Adrenal gland (tissue), 12 donors: Measurements from ENCODE around the gene HBZ. TPM values are rescaled to one million over a fixed set of nuclear protein-coding genes. Genes with fewer than 3 reads are reported as not detected.

Experiments used
- DNase-seq, 7 donors: peaks; one replicate each; pipeline ENCODE4 v3.0.0-alpha.2; 2019 to 2020
- H3K27ac ChIP-seq, 5 donors: fragments of 200-600 bp; sonication (generic) in 4 of 5; 1 replicate in 3 of 5; 2 replicates in 2 of 5; pipeline versions ENCODE4 v1.5.1 to v1.8.0; 2016 to 2020; ENCODE audit warnings: mild to moderate bottlenecking in 1 of 5
- H3K27me3 ChIP-seq: fragments of 200-600 bp; 2 replicates; pipeline ENCODE4 v1.8.0; 2021
- H3K36me3 ChIP-seq, 2 donors: fragments of 200-600 bp; replicated peaks in 1 of 2; 1 replicate in 1 of 2; 2 replicates in 1 of 2; pipeline versions ENCODE4 v1.5.1 to v1.8.0; 2018 to 2022
- H3K4me1 ChIP-seq, 2 donors: fragments of 200-600 bp; replicated peaks in 1 of 2; 1 replicate in 1 of 2; 2 replicates in 1 of 2; pipeline versions ENCODE4 v1.5.1 to v1.8.0; 2018 to 2021
- H3K4me3 ChIP-seq, 4 donors: fragments of 200-600 bp; sonication (generic) in 3 of 4; one replicate each; pipeline ENCODE4 v1.5.1; 2016 to 2018
- H3K9me3 ChIP-seq, 3 donors: fragments of 200-600 bp; sonication (generic) in 1 of 3; replicated peaks in 1 of 3; 1 replicate in 2 of 3; 2 replicates in 1 of 3; pipeline versions ENCODE4 v1.5.1 to v1.8.0; 2016 to 2021
- POLR2A ChIP-seq, 2 donors: fragments of 450-650 bp; IDR thresholded peaks; one replicate each; pipeline ENCODE4 v1.6.1; 2017; ENCODE audit warnings: antibody characterized with exemption in 2 of 2, mild to moderate bottlenecking in 2 of 2, moderate library complexity in 1 of 2
- WGBS, 4 donors: extraction: QIAGEN DNeasy Blood & Tissue Kit in 2 of 4; methylation state at CpG; one replicate each; pipeline versions ENCODE4 v1.1.5 to v1.1.7; 2013 to 2017; 5-methylcytosine and 5-hydroxymethylcytosine counted together
- intact Hi-C, 2 donors: fragments of 100-400 bp; cut with DNase I; formaldehyde crosslinking; loops; one replicate each; pipeline versions ENCODE4 v1.14.1 to v1.15.0; 2022 to 2023
- polyA plus RNA-seq, 3 donors: library from polyadenylated mRNA; stranded (reverse); fragments of 200-250 nt in 2 of 3; fragments of 350-450 nt in 1 of 3; fragmentation: Illumina TruSeq in 1 of 3; extraction: RNeasy Lipid Tissue Mini Kit (QIAGEN cat#74804) in 1 of 3; gene quantifications; one replicate each; pipeline ENCODE4 v1.2.3, GENCODE V29; 2013 to 2014
- total RNA-seq, 9 donors: library from RNA; depleted of rRNA in 4 of 9; stranded (reverse); fragments of >200 nt in 4 of 9; fragments of 120-200 nt in 1 of 9; fragmentation: NEBNext Ultra II Directional in 1 of 9; extraction: Animal tissue kit (Norgen Biotek cat#: 25700) in 1 of 9; gene quantifications; one replicate each; pipeline versions ENCODE4 v1.1.0 to v1.2.4, GENCODE V29; 2013 to 2023
- TF ChIP-seq, protein P1 (sequence below), 6 experiments: fragments of 450-650 bp in 4 of 6; fragments of 200-600 bp in 2 of 6; sonication (generic) in 1 of 6; IDR thresholded peaks; 1 replicate in 5 of 6; 2 replicates in 1 of 6; pipeline versions ENCODE4 v1.5.1 to v1.8.0; 2016 to 2021; ENCODE audit warnings: antibody characterized with exemption in 6 of 6, mild to moderate bottlenecking in 2 of 6, moderate library complexity in 1 of 6
- donor health status: healthy with polysubstance abuse.
- donor health status: Bipolar disorder and iron deficiency.
- donor health status: DM: yes; HTN: yes; CAD: no.
- donor health status: DM: no; HTN: no; CAD: no.
- donor health status: DM: no; HTN: no; CAD: no.
- donor health status: DM: yes; HTN: yes; CAD: no.

Gene HBZ
- total and polyA plus RNA-seq, 12 donors: 0.61 to 1.3 (median 1.3) TPM; not detected in 9

GRCh38 chr16:191831-192230 is 39.4 kb downstream of the HBZ start:
- no peak for TF ChIP-seq POLR2A (IDR thresholded peaks at IDR 0.05)
- TF ChIP-seq, protein P1, sequence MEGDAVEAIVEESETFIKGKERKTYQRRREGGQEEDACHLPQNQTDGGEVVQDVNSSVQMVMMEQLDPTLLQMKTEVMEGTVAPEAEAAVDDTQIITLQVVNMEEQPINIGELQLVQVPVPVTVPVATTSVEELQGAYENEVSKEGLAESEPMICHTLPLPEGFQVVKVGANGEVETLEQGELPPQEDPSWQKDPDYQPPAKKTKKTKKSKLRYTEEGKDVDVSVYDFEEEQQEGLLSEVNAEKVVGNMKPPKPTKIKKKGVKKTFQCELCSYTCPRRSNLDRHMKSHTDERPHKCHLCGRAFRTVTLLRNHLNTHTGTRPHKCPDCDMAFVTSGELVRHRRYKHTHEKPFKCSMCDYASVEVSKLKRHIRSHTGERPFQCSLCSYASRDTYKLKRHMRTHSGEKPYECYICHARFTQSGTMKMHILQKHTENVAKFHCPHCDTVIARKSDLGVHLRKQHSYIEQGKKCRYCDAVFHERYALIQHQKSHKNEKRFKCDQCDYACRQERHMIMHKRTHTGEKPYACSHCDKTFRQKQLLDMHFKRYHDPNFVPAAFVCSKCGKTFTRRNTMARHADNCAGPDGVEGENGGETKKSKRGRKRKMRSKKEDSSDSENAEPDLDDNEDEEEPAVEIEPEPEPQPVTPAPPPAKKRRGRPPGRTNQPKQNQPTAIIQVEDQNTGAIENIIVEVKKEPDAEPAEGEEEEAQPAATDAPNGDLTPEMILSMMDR (IDR thresholded peaks at IDR 0.05): no peak
- H3K9me3 ChIP-seq: no peaks in the 10 kb centered on the region
- H3K4me3 ChIP-seq: no peak overlapping the region
- H3K4me1 ChIP-seq: no peaks in the 10 kb centered on the region
- DNase-seq: no peak
- H3K27me3 ChIP-seq: no peaks in the 10 kb centered on the region
- peaks cover 0 to 96% of the 10 kb centered on the region in 2 donors for H3K36me3 ChIP-seq
- no peak overlapping the region for H3K27ac ChIP-seq
- intact Hi-C loops: no loop called here
- 91 to 93% (median 92%) methylated on average over 4 of the region's 4 CpGs for WGBS, 4 donors

- H3K4me1 ChIP-seq: no peaks in the 10 kb centered on the region
- no peak for DNase-seq
- H3K27ac ChIP-seq: no peak overlapping the region
- H3K4me3 ChIP-seq: no peak overlapping the region
- H3K9me3 ChIP-seq: no peaks in the 10 kb centered on the region
- WGBS, 4 donors: 89 to 95% (median 94%) methylated on average over 9 to 11 of the region's 11 CpGs
- no peaks in the 10 kb centered on the region for H3K27me3 ChIP-seq
- no peak for TF ChIP-seq POLR2A (IDR thresholded peaks at IDR 0.05)
- TF ChIP-seq, protein P1 (IDR thresholded peaks at IDR 0.05): no peak
- H3K36me3 ChIP-seq: peaks cover 0 to 98% of the 10 kb centered on the region in 2 donors
- intact Hi-C loops: no loop called here
Measured at GRCh38 chr16:192686-193085, 40.2 kb downstream of the HBZ start.

DNA sequence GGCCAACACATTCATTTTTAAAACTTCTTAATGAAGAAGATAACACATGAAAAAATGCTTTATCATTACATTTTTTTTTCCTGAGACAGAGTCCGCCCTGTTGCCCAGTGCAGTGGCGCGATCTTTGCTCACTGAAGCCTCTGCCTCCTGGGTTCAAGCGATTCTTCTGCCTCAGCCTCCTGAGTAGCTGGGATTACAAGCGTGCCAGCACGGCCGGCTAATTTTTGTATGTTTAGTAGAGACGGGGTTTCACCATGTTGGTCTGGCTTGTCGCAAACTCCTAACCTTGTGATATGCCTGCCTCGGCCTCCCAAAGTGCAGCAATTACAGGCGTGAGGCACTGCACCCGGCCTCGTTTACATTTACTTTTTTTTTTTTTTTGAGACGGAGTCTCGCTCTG is 41.0 kb downstream of the HBZ start:
- Histone ChIP-seq H3K4me1 (no peaks in the 10 kb centered on the region), H3K27me3 (no peaks in the 10 kb centered on the region), H3K36me3 (peaks cover 0 to 98% of the 10 kb centered on the region in 2 donors), H3K9me3 (no peaks in the 10 kb centered on the region), H3K27ac (no peak overlapping the region), H3K4me3 (no peak overlapping the region)
- DNase-seq: no peak
- TF ChIP-seq POLR2A (IDR thresholded peaks at IDR 0.05): no peak
- TF ChIP-seq, protein P1 (IDR thresholded peaks at IDR 0.05): no peak
- WGBS, 4 donors: 93 to 99% (median 96%) methylated on average over 10 to 15 of the region's 15 CpGs
- intact Hi-C loops: no loop called here

- Histone ChIP-seq H3K27ac (no peak overlapping the region), H3K4me1 (no peaks in the 10 kb centered on the region), H3K9me3 (no peaks in the 10 kb centered on the region), H3K27me3 (no peaks in the 10 kb centered on the region), H3K4me3 (no peak overlapping the region), H3K36me3 (peaks cover 0 to 98% of the 10 kb centered on the region in 2 donors)
- TF ChIP-seq POLR2A (IDR thresholded peaks at IDR 0.05): no peak
- TF ChIP-seq, protein P1 (IDR thresholded peaks at IDR 0.05): no peak
- intact Hi-C loops: no loop called here
- 92 to 94% (median 93%) methylated on average over 6 of the region's 6 CpGs for whole genome bisulfite sequencing, 4 donors
- no peak for DNase-seq
Measured at GRCh38 chr16:194516-194915, 42.1 kb downstream of the HBZ start.
